K562 (cell line): ENCODE measurements around the gene ZBTB8A. TPM values are rescaled to one million over a fixed set of nuclear protein-coding genes. Genes with fewer than 3 reads are reported as not detected.

Experiments
- ADNP ChIP-seq: fragments of 200-800 bp; sonication (Bioruptor generic); IDR thresholded peaks from 2 replicates; pipeline ENCODE4 v1.6.1; 2016; ENCODE audit warnings: missing genetic modification characterization, missing compliant biosample characterization
- BCLAF1 ChIP-seq, 2 experiments: fragments of 450-650 bp in 1 of 2; IDR thresholded peaks; 2 replicates each; pipeline ENCODE4 v1.6.1; 2011 to 2017; ENCODE audit warnings: low read depth in 2 of 2, antibody characterized with exemption in 1 of 2, borderline replicate concordance in 1 of 2, low read length in 1 of 2, mild to moderate bottlenecking in 1 of 2, mixed read lengths in 1 of 2; ENCODE audit not compliant: control insufficient read depth in 1 of 2
- CTCFL ChIP-seq: IDR thresholded peaks from 2 replicates; pipeline ENCODE4 v1.6.1; 2011; ENCODE audit warnings: borderline replicate concordance, low read depth, mild to moderate bottlenecking, moderate library complexity, low read length; ENCODE audit not compliant: insufficient read depth, poor library complexity, severe bottlenecking
- ETS1 ChIP-seq: conservative IDR thresholded peaks from 2 replicates; pipeline ENCODE4 v1.6.1; 2011; ENCODE audit warnings: low read depth, mild to moderate bottlenecking, low read length; ENCODE audit not compliant: control insufficient read depth
- MEF2D ChIP-seq: conservative IDR thresholded peaks from 2 replicates; pipeline ENCODE4 v1.6.1; 2016; ENCODE audit warnings: low read depth, missing genetic modification characterization, missing compliant biosample characterization
- MITF ChIP-seq: IDR thresholded peaks from 2 replicates; pipeline ENCODE4 v1.6.1; 2014; ENCODE audit warnings: antibody characterized with exemption
- ZBTB12 ChIP-seq: fragments of 250-450 bp; sonication (Bioruptor Pico); IDR thresholded peaks from 2 replicates; pipeline ENCODE4 v1.4.0; 2020
- ZBTB7A ChIP-seq: IDR thresholded peaks from 2 replicates; pipeline ENCODE4 v1.6.1; 2011; ENCODE audit warnings: low read depth, mild to moderate bottlenecking, low read length, moderate library complexity, borderline replicate concordance; ENCODE audit not compliant: control insufficient read depth
- ZNF282 ChIP-seq: sonication (generic); formaldehyde crosslinking; IDR thresholded peaks from 2 replicates; pipeline ENCODE4 v1.8.1; 2023; ENCODE audit warnings: missing genetic modification reagents
- ZNF408 ChIP-seq: fragments of 250-450 bp; sonication (Bioruptor Pico); IDR thresholded peaks from 2 replicates; pipeline ENCODE4 v1.4.0; 2020; ENCODE audit warnings: low read depth, mild to moderate bottlenecking, moderate library complexity
- ZNF431 ChIP-seq: sonication (generic); formaldehyde crosslinking; IDR thresholded peaks from 2 replicates; pipeline ENCODE4 v1.8.0; 2022; ENCODE audit warnings: mild to moderate bottlenecking, missing genetic modification reagents
- ZNF592 ChIP-seq: fragments of 450-650 bp; IDR thresholded peaks from 2 replicates; pipeline ENCODE4 v1.6.1; 2017; ENCODE audit warnings: antibody characterized with exemption, mild to moderate bottlenecking
- polyA plus RNA-seq, 8 experiments: library from polyadenylated mRNA; depleted of rRNA in 4 of 8; stranded (reverse) in 5 of 8; unstranded in 3 of 8; fragments of >200 nt; fragmentation: Nextera tagmentation in 2 of 8; fragmentation: Illumina TruSeq in 1 of 8; extraction: Ambion mirVana in 2 of 8; extraction: Trizol in 1 of 8; gene quantifications; 2 replicates each; pipeline versions ENCODE4 v1.2.1 to v1.2.3, GENCODE V29; 2011 to 2014; ENCODE audit warnings: inconsistent platforms in 1 of 8, missing spikeins in 1 of 8
- total RNA-seq, 7 experiments: library from RNA; depleted of rRNA in 6 of 7; stranded (reverse); fragments of >200 nt in 6 of 7; fragmentation: Illumina TruSeq in 2 of 7; extraction: Trizol in 2 of 7; gene quantifications; 2 replicates each; pipeline versions ENCODE4 v1.2.1 to v1.2.3, GENCODE V29; 2011 to 2021; ENCODE audit warnings: low replicate concordance in 1 of 7

The ZBTB8A gene
- total and polyA plus RNA-seq, 9 of the 15 experiments (the other 6 are each of a cell fraction or from before 2014, with no cell fraction given): 0.01 to 0.64 (median 0.09) TPM

GRCh38 chr1:32650248-32650751, 111.1 kb downstream of the ZBTB8A start, which contains the start of gene ZBTB8OS (continued):
- peak; percentile 85 for TF ChIP-seq ETS1
- no peak for TF ChIP-seq ZNF431
- no peak for TF ChIP-seq ZBTB12
- no peak for TF ChIP-seq ZNF282 (CRISPR knock-in tag)
- no peak for TF ChIP-seq ZNF592
- no peak for TF ChIP-seq ZBTB7A
- no peak for TF ChIP-seq MEF2D (tag)
- TF ChIP-seq MITF: no peak
- no peak for TF ChIP-seq ZNF408 (CRISPR knock-in tag)
- TF ChIP-seq BCLAF1 (IDR thresholded peaks at IDR 0.05; ENCODE audit: borderline replicate concordance in 1 of 2, control insufficient read depth in 1 of 2, low read depth in 2 of 2, low read length in 1 of 2): no peak
- no peak for TF ChIP-seq ADNP (tag)
- no peak for TF ChIP-seq CTCFL
